HG03280 (cell line): Measurements from ENCODE around the gene TLE7.

Experiments
- ATAC-seq: cut with Tn5 transposase; IDR thresholded peaks from one replicate; pipeline ENCODE4 v1.9.1; 2021; ENCODE audit warnings: mild to moderate bottlenecking, moderate library complexity; ENCODE audit not compliant: unreplicated experiment

TLE7 gene

GRCh38 chr16:71442051-71442440, at the start of gene TLE7:
TSS of gene TLE7 (minus strand) at chr16:71442054. CDS start at chr16:71433324, 8,730 bp downstream.
- ATAC-seq = no peak

- ATAC-seq = no peak
Observed at GRCh38 chr16:71491054-71491453, 49.2 kb upstream of the TLE7 start.

- no peak for ATAC-seq
Observed at GRCh38 chr16:71490361-71490760, 48.5 kb upstream of the TLE7 start.

- no peak for ATAC-seq
Observed at GRCh38 chr16:71489122-71489521, 47.3 kb upstream of the TLE7 start, which contains the start of gene ZNF19. TSS of gene ZNF19 (minus strand) at chr16:71489324. CDS start at chr16:71482114, 7,210 bp downstream.

GRCh38 chr16:71484006-71484893, 42.4 kb upstream of the TLE7 start:
- ATAC-seq = peak; percentile 89

- no peak for ATAC-seq
Observed at GRCh38 chr16:71482569-71482968, 40.7 kb upstream of the TLE7 start.

GRCh38 chr16:71480956-71481355, 39.1 kb upstream of the TLE7 start:
- ATAC-seq = no peak

- ATAC-seq = no peak
Observed at GRCh38 chr16:71479420-71479819, 37.6 kb upstream of the TLE7 start.

GRCh38 chr16:71476457-71477124, 34.7 kb upstream of the TLE7 start:
- ATAC-seq = no peak

- no peak for ATAC-seq
Observed at GRCh38 chr16:71474864-71475263, 33.0 kb upstream of the TLE7 start.

GRCh38 chr16:71473891-71474290, 32.0 kb upstream of the TLE7 start:
- no peak for ATAC-seq

- no peak for ATAC-seq
Observed at GRCh38 chr16:71472931-71473330, 31.1 kb upstream of the TLE7 start.

- no peak for ATAC-seq
Observed at GRCh38 chr16:71472051-71472450, 30.2 kb upstream of the TLE7 start.

GRCh38 chr16:71467810-71468209, 26.0 kb upstream of the TLE7 start:
- ATAC-seq = no peak

- ATAC-seq = no peak
Observed at GRCh38 chr16:71464231-71464630, 22.4 kb upstream of the TLE7 start.

- ATAC-seq = peak; percentile 99
Observed at GRCh38 chr16:71461686-71462648, 20.1 kb upstream of the TLE7 start, which contains the start of gene ZNF23. TSS of gene ZNF23 (minus strand) at chr16:71462247. CDS start at chr16:71456796, 5,451 bp downstream.

- ATAC-seq = no peak
Observed at GRCh38 chr16:71460941-71461340, 19.1 kb upstream of the TLE7 start.

GRCh38 chr16:71460236-71460635, 18.4 kb upstream of the TLE7 start:
- ATAC-seq = no peak

GRCh38 chr16:71459510-71459909, 17.7 kb upstream of the TLE7 start:
- no peak for ATAC-seq

- no peak for ATAC-seq
Observed at GRCh38 chr16:71456801-71457200, 14.9 kb upstream of the TLE7 start.

GRCh38 chr16:71453036-71453435, 11.2 kb upstream of the TLE7 start:
- no peak for ATAC-seq
